ENCODE results near the gene STYK1. TPM values are rescaled to one million over a fixed set of nuclear protein-coding genes. Genes with fewer than 3 reads are reported as not detected.

STYK1 gene
- total and polyA plus RNA-seq, 10 of the 15 experiments (the other 5 are each of a cell fraction or from before 2014, with no cell fraction given) = 0.62 to 1.2 (median 0.82) TPM; not detected in 1

DNA sequence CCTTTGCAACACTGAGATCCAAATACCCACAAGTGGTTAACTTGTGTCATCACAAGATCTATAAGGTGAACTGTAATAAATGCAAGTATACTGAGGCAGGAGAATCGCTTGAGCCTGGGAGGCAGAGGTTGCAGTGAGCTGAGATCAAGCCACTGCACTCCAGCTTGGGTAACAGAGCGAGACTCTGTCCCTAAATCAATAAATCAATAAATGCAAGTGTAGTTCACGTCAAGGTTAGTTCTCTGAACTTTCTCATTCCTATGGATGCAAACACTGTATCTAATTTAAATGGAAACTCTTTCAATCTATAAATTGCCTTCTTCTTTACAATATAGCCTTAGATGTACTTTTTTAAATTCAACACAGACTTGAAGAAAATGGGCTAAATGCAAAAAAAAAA, 63.7 kb downstream of the STYK1 start (continued):
- TF ChIP-seq, protein P1, sequence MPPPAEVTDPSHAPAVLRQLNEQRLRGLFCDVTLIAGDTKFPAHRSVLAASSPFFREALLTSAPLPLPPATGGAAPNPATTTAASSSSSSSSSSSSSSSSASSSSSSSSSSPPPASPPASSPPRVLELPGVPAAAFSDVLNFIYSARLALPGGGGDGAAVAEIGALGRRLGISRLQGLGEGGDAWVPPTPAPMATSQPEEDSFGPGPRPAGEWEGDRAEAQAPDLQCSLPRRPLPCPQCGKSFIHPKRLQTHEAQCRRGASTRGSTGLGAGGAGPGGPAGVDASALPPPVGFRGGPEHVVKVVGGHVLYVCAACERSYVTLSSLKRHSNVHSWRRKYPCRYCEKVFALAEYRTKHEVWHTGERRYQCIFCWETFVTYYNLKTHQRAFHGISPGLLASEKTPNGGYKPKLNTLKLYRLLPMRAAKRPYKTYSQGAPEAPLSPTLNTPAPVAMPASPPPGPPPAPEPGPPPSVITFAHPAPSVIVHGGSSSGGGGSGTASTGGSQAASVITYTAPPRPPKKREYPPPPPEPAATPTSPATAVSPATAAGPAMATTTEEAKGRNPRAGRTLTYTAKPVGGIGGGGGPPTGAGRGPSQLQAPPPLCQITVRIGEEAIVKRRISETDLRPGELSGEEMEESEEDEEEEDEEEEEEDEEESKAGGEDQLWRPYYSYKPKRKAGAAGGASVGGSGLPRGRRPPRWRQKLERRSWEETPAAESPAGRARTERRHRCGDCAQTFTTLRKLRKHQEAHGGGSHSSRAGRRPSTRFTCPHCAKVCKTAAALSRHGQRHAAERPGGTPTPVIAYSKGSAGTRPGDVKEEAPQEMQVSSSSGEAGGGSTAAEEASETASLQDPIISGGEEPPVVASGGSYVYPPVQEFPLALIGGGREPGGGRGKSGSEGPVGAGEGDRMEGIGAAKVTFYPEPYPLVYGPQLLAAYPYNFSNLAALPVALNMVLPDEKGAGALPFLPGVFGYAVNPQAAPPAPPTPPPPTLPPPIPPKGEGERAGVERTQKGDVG (CRISPR knock-in tag; IDR thresholded peaks at IDR 0.05) = no peak
- TF ChIP-seq RFX5 (IDR thresholded peaks at IDR 0.05; ENCODE audit: low read depth, low read length) = no peak
- no peak for TF ChIP-seq NFYB (IDR thresholded peaks at IDR 0.05; ENCODE audit: insufficient read depth, low read depth, low read length)
- TF ChIP-seq, protein P2, sequence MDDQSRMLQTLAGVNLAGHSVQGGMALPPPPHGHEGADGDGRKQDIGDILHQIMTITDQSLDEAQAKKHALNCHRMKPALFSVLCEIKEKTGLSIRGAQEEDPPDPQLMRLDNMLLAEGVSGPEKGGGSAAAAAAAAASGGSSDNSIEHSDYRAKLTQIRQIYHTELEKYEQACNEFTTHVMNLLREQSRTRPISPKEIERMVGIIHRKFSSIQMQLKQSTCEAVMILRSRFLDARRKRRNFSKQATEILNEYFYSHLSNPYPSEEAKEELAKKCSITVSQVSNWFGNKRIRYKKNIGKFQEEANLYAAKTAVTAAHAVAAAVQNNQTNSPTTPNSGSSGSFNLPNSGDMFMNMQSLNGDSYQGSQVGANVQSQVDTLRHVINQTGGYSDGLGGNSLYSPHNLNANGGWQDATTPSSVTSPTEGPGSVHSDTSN (IDR thresholded peaks at IDR 0.05; ENCODE audit: insufficient replicate concordance, low read depth, low read length) = no peak
- no peak for TF ChIP-seq NFIC (IDR thresholded peaks at IDR 0.05; ENCODE audit: low read depth, low read length)
- TF ChIP-seq HDAC2 (IDR thresholded peaks at IDR 0.05) = no peak
- no peak for TF ChIP-seq CHD2 (IDR thresholded peaks at IDR 0.05; ENCODE audit: borderline replicate concordance, low read depth, low read length)
- no peak for TF ChIP-seq POLR2AphosphoS2 (IDR thresholded peaks at IDR 0.05; ENCODE audit: low read depth, low read length)
- TF ChIP-seq PML (IDR thresholded peaks at IDR 0.05; ENCODE audit: low read length) = no peak
- no peak for TF ChIP-seq EP300 (IDR thresholded peaks at IDR 0.05; ENCODE audit: borderline replicate concordance in 1 of 2, control insufficient read depth in 1 of 2, low read depth in 2 of 2, low read length in 2 of 2)
- no peak for TF ChIP-seq BCL11A (IDR thresholded peaks at IDR 0.05; ENCODE audit: low read depth, low read length)
- no peak for TF ChIP-seq ZSCAN29 (IDR thresholded peaks at IDR 0.05)
- TF ChIP-seq KLF5 (IDR thresholded peaks at IDR 0.05; ENCODE audit: partially characterized antibody) = no peak
- TF ChIP-seq, protein P3, sequence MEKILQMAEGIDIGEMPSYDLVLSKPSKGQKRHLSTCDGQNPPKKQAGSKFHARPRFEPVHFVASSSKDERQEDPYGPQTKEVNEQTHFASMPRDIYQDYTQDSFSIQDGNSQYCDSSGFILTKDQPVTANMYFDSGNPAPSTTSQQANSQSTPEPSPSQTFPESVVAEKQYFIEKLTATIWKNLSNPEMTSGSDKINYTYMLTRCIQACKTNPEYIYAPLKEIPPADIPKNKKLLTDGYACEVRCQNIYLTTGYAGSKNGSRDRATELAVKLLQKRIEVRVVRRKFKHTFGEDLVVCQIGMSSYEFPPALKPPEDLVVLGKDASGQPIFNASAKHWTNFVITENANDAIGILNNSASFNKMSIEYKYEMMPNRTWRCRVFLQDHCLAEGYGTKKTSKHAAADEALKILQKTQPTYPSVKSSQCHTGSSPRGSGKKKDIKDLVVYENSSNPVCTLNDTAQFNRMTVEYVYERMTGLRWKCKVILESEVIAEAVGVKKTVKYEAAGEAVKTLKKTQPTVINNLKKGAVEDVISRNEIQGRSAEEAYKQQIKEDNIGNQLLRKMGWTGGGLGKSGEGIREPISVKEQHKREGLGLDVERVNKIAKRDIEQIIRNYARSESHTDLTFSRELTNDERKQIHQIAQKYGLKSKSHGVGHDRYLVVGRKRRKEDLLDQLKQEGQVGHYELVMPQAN (conservative IDR thresholded peaks at IDR 0.05) = no peak
- TF ChIP-seq MEF2A (IDR thresholded peaks at IDR 0.05; ENCODE audit: insufficient read depth, low read depth, low read length) = no peak

All from GM12878 (cell line).